CD8-positive, alpha-beta memory T cell (primary cell): ENCODE measurements around the gene IRF9. TPM values are rescaled to one million over a fixed set of nuclear protein-coding genes. Genes with fewer than 3 reads are reported as not detected.

Experiments
- CTCF ChIA-PET: fragments of 350-600 bp; sonication (Branson Sonifier 250); formaldehyde crosslinking; loops from one replicate; lab custom pipeline; 2021; ENCODE audit warnings: antibody characterized with exemption; lab: Charles Lee
- POLR2A ChIA-PET: fragments of 350-600 bp; sonication (Branson Sonifier 250); formaldehyde crosslinking; loops from one replicate; lab custom pipeline; 2021; ENCODE audit warnings: antibody characterized with exemption; lab: Charles Lee
- DNase-seq, 5 donors: peaks; one replicate each; pipeline versions ENCODE4 v3.0.0 to v3.0.0-alpha.2; 2020 to 2022; ENCODE audit warnings: mixed read lengths in 1 of 5
- H3K27ac ChIP-seq: one replicate; pipeline ENCODE4 v1.7.0; 2013; ENCODE audit warnings: low read depth, mild to moderate bottlenecking, low read length, moderate library complexity
- H3K27me3 ChIP-seq: 2 replicates; pipeline ENCODE4 v1.7.0; 2013; ENCODE audit warnings: low read length, mild to moderate bottlenecking; ENCODE audit not compliant: insufficient read depth, poor library complexity, severe bottlenecking
- H3K36me3 ChIP-seq: 2 replicates; pipeline ENCODE4 v1.7.0; 2013; ENCODE audit warnings: mild to moderate bottlenecking, low read length, moderate library complexity; ENCODE audit not compliant: insufficient read depth
- H3K4me1 ChIP-seq: 2 replicates; pipeline ENCODE4 v1.7.0; 2013; ENCODE audit warnings: mild to moderate bottlenecking, low read length, moderate library complexity; ENCODE audit not compliant: insufficient read depth
- H3K4me3 ChIP-seq: 2 replicates; pipeline ENCODE4 v1.7.0; 2013; ENCODE audit warnings: mild to moderate bottlenecking, low read length
- H3K9me3 ChIP-seq: 2 replicates; pipeline ENCODE4 v1.7.0; 2013; ENCODE audit warnings: mild to moderate bottlenecking, low read length
- H3K27ac Mint-ChIP-seq, 8 donors: one replicate each; pipeline ENCODE4 v1.8.0; 2020 to 2021; ENCODE audit warnings: mixed read lengths in 8 of 8, mild to moderate bottlenecking in 6 of 8, inconsistent platforms in 3 of 8, moderate library complexity in 3 of 8
- H3K27me3 Mint-ChIP-seq, 2 donors: one replicate each; pipeline ENCODE4 v1.8.0; 2020 to 2021; ENCODE audit warnings: mixed read lengths in 2 of 2, mild to moderate bottlenecking in 1 of 2, moderate library complexity in 1 of 2
- H3K36me3 Mint-ChIP-seq, 3 donors: one replicate each; pipeline ENCODE4 v1.8.0; 2020 to 2021; ENCODE audit warnings: mixed read lengths in 3 of 3, inconsistent platforms in 1 of 3, mild to moderate bottlenecking in 1 of 3
- H3K4me1 Mint-ChIP-seq, 3 donors: one replicate each; pipeline ENCODE4 v1.8.0; 2020 to 2021; ENCODE audit warnings: mixed read lengths in 3 of 3, inconsistent platforms in 1 of 3, mild to moderate bottlenecking in 1 of 3
- H3K4me3 Mint-ChIP-seq, 7 donors: one replicate each; pipeline ENCODE4 v1.8.0; 2020 to 2021; ENCODE audit warnings: mixed read lengths in 7 of 7, mild to moderate bottlenecking in 6 of 7, moderate library complexity in 4 of 7, inconsistent platforms in 2 of 7
- H3K9me3 Mint-ChIP-seq, 5 donors: one replicate each; pipeline ENCODE4 v1.8.0; 2020 to 2022; ENCODE audit warnings: mixed read lengths in 5 of 5, mild to moderate bottlenecking in 3 of 5, moderate library complexity in 2 of 5, inconsistent platforms in 1 of 5
- polyA plus RNA-seq: library from polyadenylated mRNA; unstranded; fragments of 300-500 nt; fragmentation: Illumina TruSeq; gene quantifications from one replicate; pipeline ENCODE4 v1.2.3, GENCODE V29; 2021
- total RNA-seq, 2 experiments: library from RNA; stranded (reverse); gene quantifications; one replicate each; pipeline ENCODE4 v1.2.3, GENCODE V29; 2021

The IRF9 gene
- total and polyA plus RNA-seq, 3 experiments from 2014 or later = 62.0 to 91.7 (median 68.6) TPM

DNA sequence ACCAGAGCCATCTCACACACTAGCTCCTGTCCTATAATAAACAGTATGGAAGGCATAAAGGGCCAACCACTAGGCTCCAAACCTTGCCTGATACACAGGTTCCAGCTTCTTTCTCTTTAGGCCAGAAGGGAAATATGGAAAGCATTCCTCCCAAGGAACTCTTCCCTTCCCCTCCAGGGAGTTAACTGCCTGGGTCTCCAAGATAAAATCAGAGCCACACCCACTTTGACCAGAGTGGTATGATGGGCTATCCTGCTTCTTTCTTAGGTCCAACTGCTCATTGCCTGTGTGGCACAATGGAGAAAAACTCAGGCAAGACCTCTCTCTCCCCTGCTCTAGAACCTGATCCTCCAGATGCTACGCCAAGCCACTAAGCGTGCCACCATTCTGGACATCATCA lies 46.6 kb downstream of the IRF9 start:
- POLR2A ChIA-PET = interaction anchor here (0.6 kb wide), 1 partner anchor 36 kb away, joined by 12 read pairs; no protein-coding TSS in a partner anchor
- peaks cover 48 to 74% (median 57%) of the 10 kb centered on the region in 3 donors for H3K4me1 Mint-ChIP-seq
- peak overlapping the region in 6 of 8 donors; percentile 77 to 97 (median 95) for H3K27ac Mint-ChIP-seq
- no peak overlapping the region for H3K4me3 ChIP-seq
- no peaks in the 10 kb centered on the region for H3K9me3 ChIP-seq
- peaks cover 0 to 2% (median 0%) of the 10 kb centered on the region in 5 donors for H3K9me3 Mint-ChIP-seq
- no peak for DNase-seq
- peak overlapping the region in 1 of 7 donors; percentile 22 for H3K4me3 Mint-ChIP-seq
- H3K36me3 Mint-ChIP-seq = peaks cover 15 to 77% (median 23%) of the 10 kb centered on the region in 3 donors
- peaks cover 0 to 3% of the 10 kb centered on the region in 2 donors for H3K27me3 Mint-ChIP-seq
- H3K4me1 ChIP-seq = peaks cover 23% of the 10 kb centered on the region
- H3K27ac ChIP-seq = no peak overlapping the region
- CTCF ChIA-PET = interaction anchor here (1.0 to 2.0 kb wide), 3 partner anchors 46 to 158 kb away, joined by 3 to 5 read pairs (median 3); partner anchors contain the start of genes IRF9, PSME2 and RNF31
- H3K36me3 ChIP-seq = peaks cover 47% of the 10 kb centered on the region
- H3K27me3 ChIP-seq = no peaks in the 10 kb centered on the region

DNA sequence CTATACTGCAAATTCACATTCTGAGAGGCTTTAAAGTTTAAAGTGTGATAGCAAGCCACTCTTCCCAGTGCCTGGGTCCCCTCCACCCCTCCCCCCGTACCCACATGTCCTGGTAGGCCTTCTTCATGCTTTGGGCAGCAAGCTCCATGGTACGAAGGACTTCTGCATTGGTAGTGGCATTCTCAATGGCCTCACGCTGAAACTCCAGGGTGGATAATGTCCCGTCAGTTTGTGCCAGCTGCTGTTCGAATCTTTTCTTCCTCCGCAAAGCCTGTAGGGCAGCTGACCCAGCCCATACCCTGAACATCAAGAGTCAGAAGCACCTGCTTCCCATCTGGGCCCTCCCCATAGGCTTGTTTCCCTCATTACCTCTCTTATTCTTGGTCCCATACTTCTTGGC lies 50.2 kb downstream of the IRF9 start:
- Mint-ChIP-seq H3K36me3 (peaks cover 10 to 69% (median 18%) of the 10 kb centered on the region in 3 donors), H3K4me1 (peaks cover 59 to 87% (median 73%) of the 10 kb centered on the region in 3 donors)
- H3K27ac ChIP-seq = no peak overlapping the region

DNA sequence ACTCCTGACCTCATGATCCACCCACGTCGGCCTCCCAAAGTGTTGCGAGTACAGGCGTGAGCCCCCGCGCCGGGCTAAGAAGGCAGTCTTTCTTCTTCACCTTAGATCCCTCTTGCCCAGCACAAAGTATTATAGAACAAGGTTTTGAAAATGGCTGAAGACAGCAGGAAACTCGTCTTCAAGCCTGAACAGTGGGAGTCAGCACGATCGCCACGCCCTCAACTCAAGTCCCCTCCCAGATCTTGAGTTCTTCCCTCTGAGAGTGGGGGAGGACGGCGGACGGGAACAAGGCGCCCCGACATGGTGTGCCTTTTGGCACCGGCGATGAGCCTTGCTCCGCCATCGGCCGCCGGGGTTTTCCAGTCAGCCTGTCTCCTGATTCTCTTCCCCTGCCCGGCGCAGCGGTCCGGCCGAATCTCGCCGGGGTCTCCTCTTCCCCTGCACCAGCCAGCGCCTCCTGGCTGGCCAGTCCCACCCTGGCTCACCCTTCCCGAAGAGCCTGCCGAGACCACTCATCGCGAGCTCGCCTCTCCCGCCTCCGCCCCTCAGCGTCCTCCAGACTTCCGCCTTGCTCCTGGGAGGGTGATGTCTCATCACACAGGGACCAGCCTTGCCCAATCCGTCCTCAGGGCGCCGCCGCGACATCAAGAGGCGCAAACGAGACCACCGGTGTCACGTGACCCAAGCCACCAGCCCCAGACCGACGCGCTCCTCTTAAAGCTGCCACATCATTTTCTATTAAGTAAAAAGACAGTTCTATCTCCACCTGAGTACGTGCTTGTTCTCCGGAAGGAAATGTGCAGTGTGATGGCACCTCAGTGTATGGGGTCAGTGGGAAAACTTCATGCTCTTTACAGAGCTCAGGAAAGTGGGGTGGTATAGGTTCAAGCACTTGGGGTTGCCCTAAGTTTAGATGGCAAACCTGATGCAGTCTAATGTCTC lies 52.1 kb downstream of the IRF9 start, which contains the start of gene CHMP4A:
TSS of gene CHMP4A (minus strand) at position 565 of the 942 bp plus-strand sequence. CDS start at position 516, 49 bp downstream.
- Mint-ChIP-seq H3K4me3 (peak within 1 kb of the TSS; percentile 87 to 97 (median 93)), H3K27ac (peak within 1 kb of the TSS; percentile 95 to 100 (median 99)), H3K27me3 (no peaks in the 10 kb centered on the region), H3K36me3 (peaks cover 10 to 59% (median 17%) of the 10 kb centered on the region in 3 donors), H3K4me1 (peaks cover 48 to 69% (median 59%) of the 10 kb centered on the region in 3 donors), H3K9me3 (no peaks in the 10 kb centered on the region)
- Histone ChIP-seq H3K4me1 (peaks cover 39% of the 10 kb centered on the region), H3K4me3 (peak within 1 kb of the TSS; percentile 87), H3K27me3 (no peaks in the 10 kb centered on the region), H3K9me3 (no peaks in the 10 kb centered on the region), H3K36me3 (peaks cover 31% of the 10 kb centered on the region), H3K27ac (peak within 1 kb of the TSS; percentile 100)
- peak; percentile 96 to 98 (median 96) for DNase-seq
- CTCF ChIA-PET = interaction anchor here (0.7 to 4.2 kb wide), 14 partner anchors 10 to 229 kb away, joined by 3 to 54 read pairs (median 6); partner anchors contain the start of genes CIDEB, EMC9, IPO4 and IRF9
- POLR2A ChIA-PET = interaction anchor here (0.7 to 3.9 kb wide), 18 partner anchors 14 to 1332 kb away, joined by 3 to 43 read pairs (median 4); partner anchors contain the start of genes CBLN3, DCAF11, EMC9 and IPO4

More for the DNA sequence above, 50.2 kb downstream of the IRF9 start:
- DNase-seq = no peak
- H3K9me3 ChIP-seq = no peaks in the 10 kb centered on the region
- Mint-ChIP-seq H3K4me3 (peak overlapping the region in 6 of 7 donors; percentile 23 to 97 (median 94)), H3K27me3 (peaks cover 0 to 1% of the 10 kb centered on the region in 2 donors), H3K9me3 (no peaks in the 10 kb centered on the region), H3K27ac (peak overlapping the region; percentile 64 to 99 (median 97))
- ChIA-PET POLR2A (interaction anchor here (0.8 to 3.9 kb wide), 4 partner anchors 16 to 129 kb away, joined by 3 to 43 read pairs (median 24); partner anchors contain the start of genes IPO4, TINF2 and TM9SF1), CTCF (interaction anchor here (1.2 to 3.6 kb wide), 6 partner anchors 16 to 122 kb away, joined by 3 to 14 read pairs (median 4); partner anchors contain the start of genes CIDEB, EMC9, IPO4 and IRF9)
- H3K4me3 ChIP-seq = no peak overlapping the region
- H3K4me1 ChIP-seq = peaks cover 45% of the 10 kb centered on the region
- H3K36me3 ChIP-seq = peaks cover 47% of the 10 kb centered on the region
- no peaks in the 10 kb centered on the region for H3K27me3 ChIP-seq

DNA sequence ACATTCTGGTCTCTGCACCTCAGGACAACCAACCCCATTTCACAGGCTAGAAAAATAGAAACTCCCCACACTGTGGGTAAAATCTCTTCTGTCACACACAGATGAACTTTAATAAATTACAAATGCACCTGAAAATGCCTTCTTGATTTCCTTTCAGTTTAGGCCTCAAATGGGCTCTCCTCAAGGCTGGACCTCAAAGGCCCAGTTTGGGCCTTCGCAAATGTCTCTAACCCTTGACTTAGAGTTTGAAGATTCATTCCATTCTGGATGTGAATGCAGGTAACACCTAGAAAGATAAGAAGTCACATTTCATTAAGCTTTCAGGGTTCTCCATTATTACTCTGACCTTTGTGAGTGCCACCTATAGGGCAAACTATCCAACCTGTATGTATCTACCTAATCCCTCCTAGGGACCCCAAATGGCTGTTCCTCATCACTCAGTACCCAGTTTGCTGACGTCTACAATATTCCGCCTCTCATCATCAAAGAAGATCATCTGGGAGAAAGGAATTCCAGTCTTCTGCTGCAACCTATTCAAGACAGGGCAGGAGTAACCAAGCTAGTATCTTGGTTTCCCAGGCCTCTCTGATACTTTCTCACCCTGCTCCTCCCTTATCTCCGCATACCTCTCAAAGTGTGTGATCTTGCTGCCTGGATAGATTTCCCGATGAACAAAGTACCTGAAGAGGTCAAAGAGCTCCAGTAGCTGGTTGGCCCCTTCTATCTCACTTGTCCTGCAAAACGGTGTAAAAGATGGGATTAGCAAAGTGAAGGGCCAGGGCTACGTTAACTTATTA lies 53.0 kb downstream of the IRF9 start:
- H3K36me3 ChIP-seq = peaks cover 26% of the 10 kb centered on the region
- Mint-ChIP-seq H3K4me1 (peaks cover 48 to 66% (median 56%) of the 10 kb centered on the region in 3 donors), H3K4me3 (peak overlapping the region; percentile 87 to 97 (median 93)), H3K9me3 (no peaks in the 10 kb centered on the region), H3K27ac (peak overlapping the region; percentile 95 to 100 (median 99)), H3K27me3 (no peaks in the 10 kb centered on the region), H3K36me3 (peaks cover 10 to 57% (median 17%) of the 10 kb centered on the region in 3 donors)
- ChIA-PET POLR2A (interaction anchor here (0.7 to 3.9 kb wide), 16 partner anchors 15 to 217 kb away, joined by 3 to 43 read pairs (median 5); partner anchors contain the start of genes CBLN3, DCAF11, EMC9 and IPO4), CTCF (interaction anchor here (0.9 to 4.2 kb wide), 14 partner anchors 19 to 228 kb away, joined by 3 to 54 read pairs (median 6); partner anchors contain the start of genes CIDEB, IPO4, IRF9 and RABGGTA)
- peaks cover 39% of the 10 kb centered on the region for H3K4me1 ChIP-seq
- H3K27me3 ChIP-seq = no peaks in the 10 kb centered on the region
- peak overlapping the region; percentile 87 for H3K4me3 ChIP-seq
- H3K27ac ChIP-seq = peak overlapping the region; percentile 100
- no peak for DNase-seq
- H3K9me3 ChIP-seq = no peaks in the 10 kb centered on the region

DNA sequence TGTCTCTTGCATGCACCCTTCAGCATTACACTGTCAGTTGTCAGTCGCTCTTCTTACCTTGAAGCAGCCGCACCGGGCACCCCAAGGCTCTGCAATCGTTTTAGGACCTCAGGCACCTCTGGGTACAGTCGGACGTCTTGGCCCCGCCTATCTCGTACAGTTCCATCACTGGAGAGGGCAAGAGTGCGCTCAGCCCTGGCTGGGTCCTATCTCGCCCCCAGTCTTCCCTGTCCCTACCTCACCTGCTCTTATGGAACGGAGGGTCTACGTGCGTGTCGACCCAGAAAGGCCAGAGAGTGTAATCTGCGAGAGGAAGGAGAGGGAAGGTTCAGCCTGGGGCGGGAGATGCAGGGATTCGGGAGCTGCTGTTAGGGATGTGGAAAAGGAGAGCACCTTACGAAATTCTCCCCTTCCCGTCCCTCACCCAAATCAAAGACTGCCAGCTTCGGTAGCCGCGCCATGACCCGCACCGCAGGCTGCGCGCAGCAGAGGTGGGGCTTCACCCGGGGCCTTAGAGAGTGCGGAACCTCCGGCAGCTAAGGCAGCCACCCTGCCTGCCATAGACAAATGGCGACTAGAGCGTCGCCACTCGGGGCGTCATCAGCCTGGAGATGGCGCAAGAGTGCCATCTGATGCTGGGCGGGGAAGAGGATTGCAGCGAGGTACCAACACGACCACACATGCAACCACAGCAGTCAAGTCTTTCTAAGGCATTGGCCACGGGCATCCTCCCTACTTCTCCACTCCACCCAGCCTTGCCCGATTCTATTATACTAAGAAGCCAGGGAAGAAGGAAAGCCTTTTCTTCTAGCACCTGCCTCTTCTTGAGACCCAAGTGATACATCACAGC lies 54.7 kb downstream of the IRF9 start, which contains the start of gene MDP1:
TSS of gene MDP1 (minus strand) at position 572 of the 850 bp plus-strand sequence. CDS start at position 461, 111 bp downstream.
- Mint-ChIP-seq H3K36me3 (peaks cover 5 to 44% (median 12%) of the 10 kb centered on the region in 3 donors), H3K4me3 (peak within 1 kb of the TSS; percentile 87 to 97 (median 95)), H3K9me3 (no peaks in the 10 kb centered on the region), H3K27ac (peak within 1 kb of the TSS; percentile 95 to 100 (median 98)), H3K4me1 (peaks cover 38 to 54% (median 50%) of the 10 kb centered on the region in 3 donors), H3K27me3 (no peaks in the 10 kb centered on the region)
- peaks cover 39% of the 10 kb centered on the region for H3K4me1 ChIP-seq
- H3K27me3 ChIP-seq = no peaks in the 10 kb centered on the region
- CTCF ChIA-PET = interaction anchor here (0.6 to 4.2 kb wide), 28 partner anchors 9 to 215 kb away, joined by 3 to 54 read pairs (median 5); partner anchors contain the start of genes CBLN3, DHRS1, GMPR2 and IPO4
- H3K36me3 ChIP-seq = peaks cover 10% of the 10 kb centered on the region
- no peaks in the 10 kb centered on the region for H3K9me3 ChIP-seq
- H3K4me3 ChIP-seq = peak within 1 kb of the TSS; percentile 94
- DNase-seq = peak; percentile 76 to 92 (median 85)
- H3K27ac ChIP-seq = peak within 1 kb of the TSS; percentile 97
- POLR2A ChIA-PET = interaction anchor here (0.6 to 1.8 kb wide), 14 partner anchors 17 to 216 kb away, joined by 3 to 25 read pairs (median 4); partner anchors contain the start of genes DCAF11, DHRS1, EMC9 and IPO4
